Neural cell (in vitro differentiated cells): ENCODE measurements around the gene GRK4. TPM values are rescaled to one million over a fixed set of nuclear protein-coding genes. Genes with fewer than 3 reads are reported as not detected.

Experiments used
- H2AFZ ChIP-seq: fragments of 200-600, 300-800 bp; sonication (generic), shearing (Covaris generic); 2 replicates; pipeline ENCODE4 v1.6.0; 2014; ENCODE audit warnings: low read depth, mild to moderate bottlenecking, antibody characterized with exemption, low read length, moderate library complexity
- H3F3A ChIP-seq: fragments of 200-600 bp; shearing (Covaris generic); 2 replicates; pipeline ENCODE4 v1.6.1; 2016; ENCODE audit warnings: mild to moderate bottlenecking, moderate library complexity, mixed read lengths, antibody characterized with exemption, low read length; ENCODE audit not compliant: insufficient read depth, poor library complexity, severe bottlenecking
- H3K27ac ChIP-seq: fragments of 200-600, 300-800 bp; sonication (generic), shearing (Covaris generic); 2 replicates; pipeline ENCODE4 v1.5.1; 2014; ENCODE audit warnings: mild to moderate bottlenecking, low read length, moderate library complexity
- H3K27me3 ChIP-seq: fragments of 300-800, 200-600 bp; sonication (generic), shearing (Covaris generic); 2 replicates; pipeline ENCODE4 v1.6.0; 2014; ENCODE audit warnings: mild to moderate bottlenecking, low read depth, low read length, moderate library complexity; ENCODE audit not compliant: insufficient read depth
- H3K36me3 ChIP-seq: fragments of 300-800, 200-600 bp; sonication (generic), shearing (Covaris generic); 2 replicates; pipeline ENCODE4 v1.5.1; 2014; ENCODE audit warnings: mild to moderate bottlenecking, antibody characterized with exemption, low read length, moderate library complexity; ENCODE audit not compliant: insufficient read depth
- H3K4me2 ChIP-seq: fragments of 300-800, 200-600 bp; sonication (generic), shearing (Covaris generic); 2 replicates; pipeline ENCODE4 v1.6.0; 2014; ENCODE audit warnings: mild to moderate bottlenecking, low read length
- H3K4me3 ChIP-seq: fragments of 300-800, 200-600 bp; sonication (generic), shearing (Covaris generic); 2 replicates; pipeline ENCODE4 v1.5.1; 2014; ENCODE audit warnings: mild to moderate bottlenecking, low read length, moderate library complexity
- H3K79me2 ChIP-seq: fragments of 200-600 bp; shearing (Covaris generic); replicated peaks from 2 replicates; pipeline ENCODE4 v1.6.0; 2014; ENCODE audit warnings: mild to moderate bottlenecking, low read length, moderate library complexity; ENCODE audit not compliant: insufficient read depth
- H3K9ac ChIP-seq: fragments of 300-800, 200-600 bp; sonication (generic), shearing (Covaris generic); 2 replicates; pipeline ENCODE4 v1.6.1; 2016; ENCODE audit warnings: mild to moderate bottlenecking, low read length, mixed read lengths
- H3K9me2 ChIP-seq: fragments of 200-600 bp; shearing (Covaris generic); 2 replicates; pipeline ENCODE4 v1.6.1; 2016; ENCODE audit warnings: mild to moderate bottlenecking, low read length, mixed read lengths; ENCODE audit not compliant: insufficient read depth
- H3K9me3 ChIP-seq: fragments of 200-600, 300-800 bp; sonication (generic), shearing (Covaris generic); 2 replicates; pipeline ENCODE4 v1.6.1; 2016; ENCODE audit warnings: mild to moderate bottlenecking, mixed run types, low read length, moderate library complexity, mixed read lengths
- H4K20me1 ChIP-seq: fragments of 200-600 bp; shearing (Covaris generic); 2 replicates; pipeline ENCODE4 v1.6.1; 2016; ENCODE audit warnings: mild to moderate bottlenecking, mixed run types; ENCODE audit not compliant: insufficient read depth
- CTCF ChIP-seq: fragments of 450-650 bp; IDR thresholded peaks from 2 replicates; pipeline ENCODE4 v1.5.1; 2014; ENCODE audit warnings: antibody characterized with exemption, mild to moderate bottlenecking, moderate library complexity; ENCODE audit not compliant: poor library complexity, severe bottlenecking
- EP300 ChIP-seq: fragments of 450-650 bp; conservative IDR thresholded peaks from 2 replicates; pipeline ENCODE4 v1.6.1; 2014; ENCODE audit warnings: antibody characterized with exemption, mild to moderate bottlenecking, moderate library complexity; ENCODE audit not compliant: poor library complexity, severe bottlenecking
- EZH2 ChIP-seq: fragments of 200-600, 300-800 bp; shearing (Covaris generic), sonication (generic); IDR thresholded peaks from 2 replicates; pipeline ENCODE4 v1.6.1; 2014; ENCODE audit warnings: antibody characterized with exemption, low read length, borderline replicate concordance, mild to moderate bottlenecking; ENCODE audit not compliant: insufficient read depth, poor library complexity, severe bottlenecking
- MXI1 ChIP-seq: fragments of 450-650 bp; conservative IDR thresholded peaks from 2 replicates; pipeline ENCODE4 v1.6.1; 2014; ENCODE audit warnings: antibody characterized with exemption, mild to moderate bottlenecking; ENCODE audit not compliant: poor library complexity, severe bottlenecking
- POLR2AphosphoS5 ChIP-seq: IDR thresholded peaks from 2 replicates; pipeline ENCODE4 v1.6.1; 2012
- RAD21 ChIP-seq: fragments of 450-650 bp; conservative IDR thresholded peaks from 2 replicates; pipeline ENCODE4 v1.6.1; 2014; ENCODE audit warnings: antibody characterized with exemption, mild to moderate bottlenecking, moderate library complexity
- SMC3 ChIP-seq: fragments of 450-650 bp; conservative IDR thresholded peaks from 2 replicates; pipeline ENCODE4 v1.6.1; 2014; ENCODE audit warnings: antibody characterized with exemption, mild to moderate bottlenecking, moderate library complexity; ENCODE audit not compliant: poor library complexity
- TAF1 ChIP-seq: IDR thresholded peaks from 2 replicates; pipeline ENCODE4 v1.6.1; 2012; ENCODE audit warnings: low read depth
- polyA plus RNA-seq: library from polyadenylated mRNA; depleted of rRNA; stranded (reverse); fragments of >200 nt; gene quantifications from 2 replicates; pipeline ENCODE4 v1.2.3, GENCODE V29; 2014
- TF ChIP-seq, protein P1 (sequence below): IDR thresholded peaks from 2 replicates; pipeline ENCODE4 v1.6.1; 2012; ENCODE audit warnings: borderline replicate concordance

The GRK4 gene
- polyA plus RNA-seq, 1 donor from 2014 or later: 17.4 TPM

GRCh38 chr4:2943364-2944090 is 19.8 kb upstream of the GRK4 start:
- Histone ChIP-seq H3K27me3 (no peaks in the 10 kb centered on the region), H3K4me3 (no peak overlapping the region), H3K9me3 (no peaks in the 10 kb centered on the region), H3K4me2 (no peak overlapping the region), H4K20me1 (no peaks in the 10 kb centered on the region), H3K36me3 (no peaks in the 10 kb centered on the region), H3K9me2 (no peaks in the 10 kb centered on the region), H2AFZ (no peak overlapping the region), H3K27ac (no peak overlapping the region), H3K9ac (no peak overlapping the region), H3F3A (no peaks in the 10 kb centered on the region), H3K79me2 (no peaks in the 10 kb centered on the region)
- no peak for TF ChIP-seq EZH2
- TF ChIP-seq SMC3: no peak

GRCh38 chr4:2944091-2944482 is 19.3 kb upstream of the GRK4 start:
- no peak for TF ChIP-seq EZH2
- no peak for TF ChIP-seq POLR2AphosphoS5
- TF ChIP-seq TAF1: no peak
- TF ChIP-seq RAD21: no peak
- TF ChIP-seq CTCF: no peak
- no peak for TF ChIP-seq EP300
- no peak for TF ChIP-seq MXI1
- TF ChIP-seq, protein P1, sequence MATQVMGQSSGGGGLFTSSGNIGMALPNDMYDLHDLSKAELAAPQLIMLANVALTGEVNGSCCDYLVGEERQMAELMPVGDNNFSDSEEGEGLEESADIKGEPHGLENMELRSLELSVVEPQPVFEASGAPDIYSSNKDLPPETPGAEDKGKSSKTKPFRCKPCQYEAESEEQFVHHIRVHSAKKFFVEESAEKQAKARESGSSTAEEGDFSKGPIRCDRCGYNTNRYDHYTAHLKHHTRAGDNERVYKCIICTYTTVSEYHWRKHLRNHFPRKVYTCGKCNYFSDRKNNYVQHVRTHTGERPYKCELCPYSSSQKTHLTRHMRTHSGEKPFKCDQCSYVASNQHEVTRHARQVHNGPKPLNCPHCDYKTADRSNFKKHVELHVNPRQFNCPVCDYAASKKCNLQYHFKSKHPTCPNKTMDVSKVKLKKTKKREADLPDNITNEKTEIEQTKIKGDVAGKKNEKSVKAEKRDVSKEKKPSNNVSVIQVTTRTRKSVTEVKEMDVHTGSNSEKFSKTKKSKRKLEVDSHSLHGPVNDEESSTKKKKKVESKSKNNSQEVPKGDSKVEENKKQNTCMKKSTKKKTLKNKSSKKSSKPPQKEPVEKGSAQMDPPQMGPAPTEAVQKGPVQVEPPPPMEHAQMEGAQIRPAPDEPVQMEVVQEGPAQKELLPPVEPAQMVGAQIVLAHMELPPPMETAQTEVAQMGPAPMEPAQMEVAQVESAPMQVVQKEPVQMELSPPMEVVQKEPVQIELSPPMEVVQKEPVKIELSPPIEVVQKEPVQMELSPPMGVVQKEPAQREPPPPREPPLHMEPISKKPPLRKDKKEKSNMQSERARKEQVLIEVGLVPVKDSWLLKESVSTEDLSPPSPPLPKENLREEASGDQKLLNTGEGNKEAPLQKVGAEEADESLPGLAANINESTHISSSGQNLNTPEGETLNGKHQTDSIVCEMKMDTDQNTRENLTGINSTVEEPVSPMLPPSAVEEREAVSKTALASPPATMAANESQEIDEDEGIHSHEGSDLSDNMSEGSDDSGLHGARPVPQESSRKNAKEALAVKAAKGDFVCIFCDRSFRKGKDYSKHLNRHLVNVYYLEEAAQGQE: no peak
- TF ChIP-seq SMC3: no peak
- Histone ChIP-seq H3F3A (no peaks in the 10 kb centered on the region), H2AFZ (no peak overlapping the region), H3K27me3 (no peaks in the 10 kb centered on the region), H3K4me2 (no peak overlapping the region), H3K9me2 (no peaks in the 10 kb centered on the region), H3K9me3 (no peaks in the 10 kb centered on the region), H3K9ac (no peak overlapping the region), H3K4me3 (no peak overlapping the region), H3K36me3 (no peaks in the 10 kb centered on the region), H3K79me2 (no peaks in the 10 kb centered on the region), H4K20me1 (no peaks in the 10 kb centered on the region), H3K27ac (no peak overlapping the region)
